GM12878 (cell line): ENCODE results near the gene ZIC2. TPM values are rescaled to one million over a fixed set of nuclear protein-coding genes. Genes with fewer than 3 reads are reported as not detected.

Source experiments
- ATAC-seq: fragments of 200-7000 bp; cut with Tn5 transposase; 3 replicates; pipeline ENCODE4 v1.9.1; 2020; ENCODE audit warnings: mild to moderate bottlenecking, moderate library complexity
- Bru-seq: library from RNA; stranded (reverse); fragments of 400-500 nt; gene quantifications from one replicate; lab custom pipeline; 2021; lab: Mats Ljungman, UMichigan
- BruChase-seq, 2 experiments: library from RNA; stranded (reverse); fragments of 400-500 nt; gene quantifications; one replicate each; lab custom pipeline; 2021; lab: Mats Ljungman, UMichigan
- BruUV-seq: library from RNA; stranded (reverse); fragments of 400-500 nt; replicated peaks from 2 replicates; lab custom pipeline; 2021; lab: Mats Ljungman, UMichigan
- CTCF ChIA-PET: fragments of 300-600 bp; sonication (Branson Sonifier 250); formaldehyde crosslinking; extraction: SDS; loops from one replicate; lab custom pipeline; 2021; ENCODE audit warnings: inconsistent platforms; lab: Yijun Ruan, JAX
- POLR2A ChIA-PET: fragments of 350-600 bp; formaldehyde crosslinking; extraction: SDS; loops from one replicate; lab custom pipeline; 2021; ENCODE audit warnings: inconsistent platforms; lab: Charles Lee
- RAD21 ChIA-PET: fragments of 300-600 bp; sonication (Branson Sonifier 250); formaldehyde crosslinking; loops from one replicate; lab custom pipeline; 2023; ENCODE audit warnings: antibody characterized with exemption; ENCODE audit not compliant: unreplicated experiment; lab: Charles Lee
- SMC1A ChIA-PET: fragments of 300-600 bp; sonication (Branson Sonifier 250); formaldehyde crosslinking; loops from one replicate; lab custom pipeline; 2023; ENCODE audit not compliant: unreplicated experiment, uncharacterized antibody; lab: Charles Lee
- DNase-seq: peaks from one replicate; pipeline ENCODE4 v3.0.0-alpha.2; 2011; ENCODE audit warnings: low read depth, low spot score
- FAIRE-seq: peaks from 3 replicates; lab custom pipeline; 2011; peaks lifted over from hg19 to GRCh38; lab: Jason Lieb, UNC
- H2AFZ ChIP-seq: 2 replicates; pipeline ENCODE4 v1.6.0; 2011; ENCODE audit warnings: low read depth, low read length, control low read depth; ENCODE audit not compliant: control insufficient read depth
- H3K27ac ChIP-seq: 2 replicates; pipeline ENCODE4 v1.5.1; 2011; ENCODE audit warnings: control low read depth; ENCODE audit not compliant: control insufficient read depth, insufficient read depth
- H3K27me3 ChIP-seq, 2 experiments: replicated peaks in 1 of 2; 2 replicates each; pipeline versions ENCODE4 v1.6.0 to v1.6.1; 2011; ENCODE audit warnings: low read length in 1 of 2; ENCODE audit not compliant: control insufficient read depth in 2 of 2, insufficient read depth in 2 of 2
- H3K36me3 ChIP-seq, 2 experiments: 2 replicates each; pipeline ENCODE4 v1.5.1; 2011; ENCODE audit warnings: low read length in 1 of 2; ENCODE audit not compliant: control insufficient read depth in 2 of 2, insufficient read depth in 2 of 2
- H3K4me1 ChIP-seq: 2 replicates; pipeline ENCODE4 v1.6.1; 2011; ENCODE audit warnings: mild to moderate bottlenecking, low read length, moderate library complexity, mixed read lengths; ENCODE audit not compliant: control insufficient read depth, insufficient read depth
- H3K4me2 ChIP-seq: 2 replicates; pipeline ENCODE4 v1.6.0; 2011; ENCODE audit warnings: control low read depth; ENCODE audit not compliant: control insufficient read depth, insufficient read depth
- H3K4me3 ChIP-seq: fragments of 200-600 bp; sonication (generic); 2 replicates; pipeline ENCODE4 v1.5.1; 2016
- H3K79me2 ChIP-seq: 2 replicates; pipeline ENCODE4 v1.6.0; 2011; ENCODE audit warnings: low read length; ENCODE audit not compliant: control insufficient read depth, insufficient read depth
- H3K9ac ChIP-seq: 2 replicates; pipeline ENCODE4 v1.8.0; 2011; ENCODE audit warnings: low read length, control low read depth, mixed read lengths; ENCODE audit not compliant: control insufficient read depth, insufficient read depth
- H3K9me3 ChIP-seq: replicated peaks from 3 replicates; pipeline ENCODE4 v1.5.1; 2011; ENCODE audit warnings: mild to moderate bottlenecking, low read length; ENCODE audit not compliant: control insufficient read depth, insufficient read depth
- H4K20me1 ChIP-seq: 2 replicates; pipeline ENCODE4 v1.6.0; 2011; ENCODE audit not compliant: control insufficient read depth, insufficient read depth
- CBFB ChIP-seq: IDR thresholded peaks from 2 replicates; pipeline ENCODE4 v1.6.1; 2016; ENCODE audit warnings: antibody characterized with exemption, low read depth
- EP300 ChIP-seq, 2 experiments: fragments of 150-350 bp in 1 of 2; IDR thresholded peaks; 2 replicates each; pipeline ENCODE4 v1.6.1; 2011 to 2012; ENCODE audit warnings: low read depth in 2 of 2, low read length in 2 of 2, borderline replicate concordance in 1 of 2, improper control_type of control experiment in 1 of 2, inconsistent platforms in 1 of 2; ENCODE audit not compliant: control insufficient read depth in 1 of 2
- FOXK2 ChIP-seq: fragments of 450-650 bp; IDR thresholded peaks from 2 replicates; pipeline ENCODE4 v1.6.1; 2017; ENCODE audit warnings: mild to moderate bottlenecking, moderate library complexity
- FOXM1 ChIP-seq: IDR thresholded peaks from 2 replicates; pipeline ENCODE4 v1.6.1; 2012; ENCODE audit warnings: low read depth, mild to moderate bottlenecking, inconsistent platforms, low read length, moderate library complexity
- HDAC2 ChIP-seq: fragments of 200-600 bp; sonication (generic); IDR thresholded peaks from 2 replicates; pipeline ENCODE4 v1.6.1; 2017
- KAT2A ChIP-seq: conservative IDR thresholded peaks from 2 replicates; pipeline ENCODE4 v1.6.1; 2011; ENCODE audit warnings: low read depth, low read length; ENCODE audit not compliant: control insufficient read depth
- MEF2B ChIP-seq: fragments of 450-650 bp; IDR thresholded peaks from 2 replicates; pipeline ENCODE4 v1.6.1; 2018; ENCODE audit warnings: mild to moderate bottlenecking, moderate library complexity; ENCODE audit not compliant: partially characterized antibody, poor library complexity, severe bottlenecking
- MTA3 ChIP-seq: IDR thresholded peaks from 2 replicates; pipeline ENCODE4 v1.6.1; 2012; ENCODE audit warnings: low read length, inconsistent platforms, borderline replicate concordance
- NR2F1 ChIP-seq: fragments of 450-650 bp; conservative IDR thresholded peaks from 2 replicates; pipeline ENCODE4 v1.6.1; 2017; ENCODE audit warnings: mild to moderate bottlenecking
- RBBP5 ChIP-seq: fragments of 200-600 bp; sonication (generic); conservative IDR thresholded peaks from 2 replicates; pipeline ENCODE4 v1.6.1; 2016
- ZBED1 ChIP-seq: IDR thresholded peaks from 2 replicates; pipeline ENCODE4 v1.6.1; 2016; ENCODE audit warnings: borderline replicate concordance
- ZBTB40 ChIP-seq: fragments of 450-650 bp; IDR thresholded peaks from 2 replicates; pipeline ENCODE4 v1.6.1; 2016; ENCODE audit warnings: mild to moderate bottlenecking, moderate library complexity, borderline replicate concordance
- ZNF274 ChIP-seq: IDR thresholded peaks from one replicate; pipeline ENCODE4 v1.8.0; 2011; ENCODE audit not compliant: insufficient read length, insufficient read depth
- WGBS: methylation state at CpG from one replicate; pipeline ENCODE4 v1.1.6; 2016; ENCODE audit warnings: low lambda C conversion rate; ENCODE audit not compliant: insufficient replicate concordance, insufficient coverage; ENCODE audit errors: missing lambda C conversion rate; 5-methylcytosine and 5-hydroxymethylcytosine counted together
- in situ Hi-C: fragments of 300-500 bp; cut with MboI; formaldehyde crosslinking; loops from 9 replicates; pipeline ENCODE4 v1.14.3; 2018; ENCODE audit warnings: mixed read lengths
- intact Hi-C: fragments of 100-400 bp; cut with micrococcal nuclease; formaldehyde crosslinking; loops from one replicate; pipeline ENCODE4 v1.14.2; 2022; ENCODE audit not compliant: unreplicated experiment
- long read RNA-seq, 2 experiments: library from polyadenylated mRNA; unstranded; transcript quantifications; one replicate each; pipeline ENCODE4 v2.0.0, GENCODE V29; 2019 to 2020
- polyA minus RNA-seq, 3 experiments: library from RNA; depleted of rRNA, polyadenylated mRNA; stranded (reverse); fragments of >200 nt; gene quantifications; 2 replicates each; pipeline ENCODE4 v1.2.3, GENCODE V29; 2011
- polyA plus RNA-seq, 11 experiments: library from polyadenylated mRNA; depleted of rRNA in 4 of 11; unstranded in 6 of 11; stranded (reverse) in 5 of 11; fragments of >200 nt; fragmentation: Nextera tagmentation in 4 of 11; fragmentation: Illumina TruSeq in 1 of 11; extraction: Ambion mirVana in 4 of 11; extraction: Trizol in 1 of 11; gene quantifications; 1 replicate in 1 of 11; 2 replicates in 10 of 11; pipeline versions ENCODE4 v1.2.1 to v1.2.3, GENCODE V29; 2011 to 2016; ENCODE audit warnings: inconsistent platforms in 2 of 11, missing spikeins in 2 of 11, low read depth in 1 of 11
- total RNA-seq, 4 experiments: library from RNA; depleted of rRNA in 3 of 4; stranded (reverse); fragments of >200 nt in 3 of 4; fragmentation: Illumina TruSeq in 1 of 4; extraction: Trizol in 1 of 4; gene quantifications; 2 replicates each; pipeline versions ENCODE4 v1.2.1 to v1.2.3, GENCODE V29; 2013 to 2021
- TF ChIP-seq, protein P1 (sequence below): fragments of 450-650 bp; formaldehyde crosslinking; IDR thresholded peaks from 2 replicates; pipeline ENCODE4 v1.4.0; 2022; ENCODE audit warnings: mild to moderate bottlenecking, moderate library complexity

Gene ZIC2
- not detected in 2 replicates for total RNA-seq (2013; cell fraction: nucleolus; rRNA removed)
- not detected in 2 replicates for total RNA-seq (2014; rRNA removed)
- not detected in 2 replicates for total RNA-seq (2014; rRNA removed; fragmentation: Illumina TruSeq; extraction: Trizol)
- not detected in 2 replicates for total RNA-seq (2021)
- polyA plus RNA-seq (2011; ENCODE audit: low read depth), result not detected
- not detected in 2 replicates for polyA plus RNA-seq (2011; rRNA removed)
- polyA plus RNA-seq (2011; cell fraction: cytosol; rRNA removed), result not detected in 2 replicates
- polyA plus RNA-seq (2011; cell fraction: nucleus; rRNA removed), result not detected in 2 replicates
- polyA plus RNA-seq (2012), result not detected in 2 replicates
- polyA plus RNA-seq (2014; fragmentation: Illumina TruSeq; extraction: Trizol), result not detected in 2 replicates
- polyA plus RNA-seq (2014; fragmentation: Nextera tagmentation; extraction: Ambion mirVana), result not detected
- polyA plus RNA-seq (2014; rRNA removed), result not detected in 2 replicates
- under 1 TPM; 0.05 TPM for polyA plus RNA-seq (2016; fragmentation: Nextera tagmentation; extraction: Ambion mirVana)
- not detected in 2 replicates for polyA minus RNA-seq (2011; rRNA and poly(A)+ RNA removed)
- polyA minus RNA-seq (2011; cell fraction: cytosol; rRNA and poly(A)+ RNA removed), result not detected in 2 replicates
- polyA minus RNA-seq (2011; cell fraction: nucleus; rRNA and poly(A)+ RNA removed), result not detected in 2 replicates
- not detected for Bru-seq, nascent RNA
- BruChase-seq, experiment 1, labeled RNA remaining after a 6-hour chase, result percentile 18 among the genes with signal in this experiment
- not detected for BruChase-seq, experiment 2, labeled RNA remaining after a 2-hour chase
- long read RNA-seq, experiment 1, result 0 reads
- long read RNA-seq, experiment 2, result 0 reads

DNA sequence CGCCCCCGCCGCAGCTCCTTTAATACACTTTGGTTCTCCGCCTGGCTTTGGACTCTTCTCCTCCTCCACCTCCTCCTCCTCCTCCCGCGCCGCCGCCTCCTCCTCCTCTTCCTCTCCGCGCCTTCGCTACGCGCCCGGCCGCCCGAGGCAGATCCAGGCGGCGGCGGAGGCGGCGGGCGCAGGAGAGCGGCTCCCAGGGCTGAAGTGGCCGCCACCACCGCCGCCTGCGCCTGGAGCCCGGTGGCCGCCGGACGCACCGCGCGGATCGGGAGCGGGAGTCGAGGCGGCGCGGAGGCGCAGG lies at the start of gene ZIC2:
Gene ZIC2, plus strand, starts transcription at position 50 of the 301 bp plus-strand sequence. CDS start 281 bp downstream, outside the sequence.
- BruUV-seq, result no TSS peak
- peaks cover 3 to 39% of the 10 kb centered on the region in 2 experiments for H3K27me3 ChIP-seq
- H3K9me3 ChIP-seq, result peaks cover 6% of the 10 kb centered on the region
- no peak for FAIRE-seq
- H3K4me1 ChIP-seq, result no peaks in the 10 kb centered on the region
- RAD21 ChIA-PET, result no interaction called here
- no peaks in the 10 kb centered on the region for H4K20me1 ChIP-seq
- no peaks in the 10 kb centered on the region for H3K36me3 ChIP-seq
- intact Hi-C loops (no loop called here), in situ Hi-C loops (no loop called here)
- no peak; the same call in 2 of the 3 replicates for ATAC-seq
- TF ChIP-seq, protein P1, sequence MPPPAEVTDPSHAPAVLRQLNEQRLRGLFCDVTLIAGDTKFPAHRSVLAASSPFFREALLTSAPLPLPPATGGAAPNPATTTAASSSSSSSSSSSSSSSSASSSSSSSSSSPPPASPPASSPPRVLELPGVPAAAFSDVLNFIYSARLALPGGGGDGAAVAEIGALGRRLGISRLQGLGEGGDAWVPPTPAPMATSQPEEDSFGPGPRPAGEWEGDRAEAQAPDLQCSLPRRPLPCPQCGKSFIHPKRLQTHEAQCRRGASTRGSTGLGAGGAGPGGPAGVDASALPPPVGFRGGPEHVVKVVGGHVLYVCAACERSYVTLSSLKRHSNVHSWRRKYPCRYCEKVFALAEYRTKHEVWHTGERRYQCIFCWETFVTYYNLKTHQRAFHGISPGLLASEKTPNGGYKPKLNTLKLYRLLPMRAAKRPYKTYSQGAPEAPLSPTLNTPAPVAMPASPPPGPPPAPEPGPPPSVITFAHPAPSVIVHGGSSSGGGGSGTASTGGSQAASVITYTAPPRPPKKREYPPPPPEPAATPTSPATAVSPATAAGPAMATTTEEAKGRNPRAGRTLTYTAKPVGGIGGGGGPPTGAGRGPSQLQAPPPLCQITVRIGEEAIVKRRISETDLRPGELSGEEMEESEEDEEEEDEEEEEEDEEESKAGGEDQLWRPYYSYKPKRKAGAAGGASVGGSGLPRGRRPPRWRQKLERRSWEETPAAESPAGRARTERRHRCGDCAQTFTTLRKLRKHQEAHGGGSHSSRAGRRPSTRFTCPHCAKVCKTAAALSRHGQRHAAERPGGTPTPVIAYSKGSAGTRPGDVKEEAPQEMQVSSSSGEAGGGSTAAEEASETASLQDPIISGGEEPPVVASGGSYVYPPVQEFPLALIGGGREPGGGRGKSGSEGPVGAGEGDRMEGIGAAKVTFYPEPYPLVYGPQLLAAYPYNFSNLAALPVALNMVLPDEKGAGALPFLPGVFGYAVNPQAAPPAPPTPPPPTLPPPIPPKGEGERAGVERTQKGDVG (CRISPR knock-in tag), result no peak
- TF ChIP-seq MEF2B (no peak), MTA3 (no peak), EP300 (IDR thresholded peaks at IDR 0.05; ENCODE audit: borderline replicate concordance in 1 of 2, control insufficient read depth in 1 of 2, low read depth in 2 of 2, low read length in 2 of 2) (no peak), HDAC2 (no peak), RBBP5 (no peak), NR2F1 (no peak), ZBED1 (no peak), CBFB (no peak), ZBTB40 (no peak), KAT2A (no peak), FOXK2 (no peak), ZNF274 (no peak), FOXM1 (no peak)
- SMC1A ChIA-PET, result no interaction called here
- no peak within 1 kb of the TSS for H3K4me3 ChIP-seq
- POLR2A ChIA-PET, result no interaction called here
- H3K4me2 ChIP-seq, result peak within 1 kb of the TSS; percentile 64
- no peak within 1 kb of the TSS for H3K27ac ChIP-seq
- no peak within 1 kb of the TSS for H3K9ac ChIP-seq
- CTCF ChIA-PET, result no interaction called here
- no peak for DNase-seq
- no peaks in the 10 kb centered on the region for H3K79me2 ChIP-seq
- 85% methylated on average over 15 of the region's 41 CpGs for WGBS
- H2AFZ ChIP-seq, result no peak within 1 kb of the TSS
